ENCODE measurements around the gene TNPO2.

- TF ChIP-seq POLR2AphosphoS5 (IDR thresholded peaks at IDR 0.05; ENCODE audit: low read depth, low read length) (no peak), SIN3A (IDR thresholded peaks at IDR 0.05; ENCODE audit: borderline replicate concordance, insufficient read depth, low read length) (no peak)
- TF ChIP-seq, protein P1, sequence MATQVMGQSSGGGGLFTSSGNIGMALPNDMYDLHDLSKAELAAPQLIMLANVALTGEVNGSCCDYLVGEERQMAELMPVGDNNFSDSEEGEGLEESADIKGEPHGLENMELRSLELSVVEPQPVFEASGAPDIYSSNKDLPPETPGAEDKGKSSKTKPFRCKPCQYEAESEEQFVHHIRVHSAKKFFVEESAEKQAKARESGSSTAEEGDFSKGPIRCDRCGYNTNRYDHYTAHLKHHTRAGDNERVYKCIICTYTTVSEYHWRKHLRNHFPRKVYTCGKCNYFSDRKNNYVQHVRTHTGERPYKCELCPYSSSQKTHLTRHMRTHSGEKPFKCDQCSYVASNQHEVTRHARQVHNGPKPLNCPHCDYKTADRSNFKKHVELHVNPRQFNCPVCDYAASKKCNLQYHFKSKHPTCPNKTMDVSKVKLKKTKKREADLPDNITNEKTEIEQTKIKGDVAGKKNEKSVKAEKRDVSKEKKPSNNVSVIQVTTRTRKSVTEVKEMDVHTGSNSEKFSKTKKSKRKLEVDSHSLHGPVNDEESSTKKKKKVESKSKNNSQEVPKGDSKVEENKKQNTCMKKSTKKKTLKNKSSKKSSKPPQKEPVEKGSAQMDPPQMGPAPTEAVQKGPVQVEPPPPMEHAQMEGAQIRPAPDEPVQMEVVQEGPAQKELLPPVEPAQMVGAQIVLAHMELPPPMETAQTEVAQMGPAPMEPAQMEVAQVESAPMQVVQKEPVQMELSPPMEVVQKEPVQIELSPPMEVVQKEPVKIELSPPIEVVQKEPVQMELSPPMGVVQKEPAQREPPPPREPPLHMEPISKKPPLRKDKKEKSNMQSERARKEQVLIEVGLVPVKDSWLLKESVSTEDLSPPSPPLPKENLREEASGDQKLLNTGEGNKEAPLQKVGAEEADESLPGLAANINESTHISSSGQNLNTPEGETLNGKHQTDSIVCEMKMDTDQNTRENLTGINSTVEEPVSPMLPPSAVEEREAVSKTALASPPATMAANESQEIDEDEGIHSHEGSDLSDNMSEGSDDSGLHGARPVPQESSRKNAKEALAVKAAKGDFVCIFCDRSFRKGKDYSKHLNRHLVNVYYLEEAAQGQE (IDR thresholded peaks at IDR 0.05; ENCODE audit: insufficient read depth in 1 of 2, low read depth in 2 of 2, low read length in 2 of 2), result no peak
Measured at GRCh38 chr19:12767666-12768065, 43.9 kb upstream of the TNPO2 start.
